ENCODE results near the gene AP5B1.
A peak's percentile ranks its signal among the peaks of the same experiment; 100 is the strongest.
"Not testable (repeated sequence)": the region's sequence is repeated elsewhere in the genome, so short reads cannot be mapped to it uniquely, and the experiment has no call there.

The AP5B1 gene

DNA sequence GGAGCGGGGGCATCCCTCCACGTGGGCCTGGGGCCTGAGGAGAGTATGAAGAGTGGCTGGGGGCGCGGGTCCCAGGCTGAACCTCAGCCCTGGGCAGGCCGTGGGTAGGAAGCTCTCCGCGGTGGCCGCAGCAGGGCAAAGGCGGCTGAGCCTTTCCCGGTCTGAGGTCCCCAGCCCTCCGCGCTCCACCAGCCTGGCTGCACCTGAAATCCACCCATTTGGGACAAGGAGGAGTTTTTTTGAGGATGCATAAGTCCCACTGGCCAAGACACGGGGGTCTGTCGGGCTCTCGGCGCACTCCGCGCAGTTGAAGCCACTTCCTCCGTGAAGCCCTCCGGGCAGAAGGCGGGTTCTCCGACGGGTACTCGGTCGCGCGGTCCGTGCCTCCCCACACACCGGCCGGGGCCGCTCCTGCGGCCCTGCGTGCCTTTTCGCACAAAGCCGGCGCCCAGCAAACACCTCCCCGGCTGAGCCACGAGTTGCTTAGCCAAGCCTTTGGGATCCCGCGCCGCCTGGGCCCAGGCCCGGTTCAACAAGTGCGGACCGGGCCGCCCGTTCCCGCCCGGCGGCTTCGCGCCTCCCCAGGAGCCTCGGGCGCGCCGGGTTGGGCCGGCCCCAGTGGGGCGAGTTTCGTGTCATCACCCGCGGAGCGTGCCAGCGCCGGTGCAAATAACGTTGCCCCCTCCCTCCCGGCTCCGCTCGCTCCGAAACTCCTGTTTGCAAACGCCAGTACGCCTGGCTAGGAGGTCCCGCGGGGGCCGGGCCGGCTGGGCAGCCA, 5.4 kb upstream of the AP5B1 start:
- DNase-seq (ENCODE audit: low read depth in 3 of 3) = no peak

DNA sequence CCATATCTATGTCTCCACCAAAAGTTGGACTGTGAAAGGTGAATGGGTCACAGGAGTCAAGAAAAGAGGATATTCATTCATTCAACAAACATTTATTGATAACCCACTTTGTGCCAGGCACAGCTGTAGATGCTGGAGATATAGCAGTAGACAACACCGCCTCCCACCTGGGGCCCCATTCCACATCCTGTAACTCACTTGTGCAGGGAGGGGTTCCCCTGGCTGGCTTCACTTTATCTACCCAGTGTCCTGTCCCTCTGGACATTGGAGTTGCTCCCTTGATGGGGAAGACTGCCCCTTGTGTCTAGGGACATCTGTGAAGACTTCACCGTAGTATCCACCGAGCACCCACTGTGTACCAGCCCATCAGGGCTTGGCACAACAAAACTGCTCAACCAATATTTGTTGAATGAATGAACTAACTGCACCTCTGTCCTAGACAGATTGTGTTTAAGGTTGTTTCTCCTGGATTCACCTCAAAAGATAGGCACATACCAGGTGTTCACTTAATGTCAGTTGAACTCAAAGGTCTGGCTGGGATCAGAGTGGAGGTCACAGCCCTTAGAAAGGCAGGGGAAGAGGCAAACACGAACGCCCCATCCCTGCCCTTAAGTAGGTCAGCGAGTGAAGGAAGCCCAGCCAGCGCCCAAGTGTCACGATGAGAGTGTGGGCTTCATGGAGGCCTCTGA, 4.7 kb upstream of the AP5B1 start:
- no peak for DNase-seq (ENCODE audit: low read depth in 3 of 3)

- no peak for DNase-seq (ENCODE audit: low read depth in 3 of 3)
These were observed 2.0 kb upstream of the AP5B1 start for GRCh38 chr11:65782816-65783228.

- no peak for DNase-seq (ENCODE audit: low read depth in 3 of 3)
These were observed 1.4 kb upstream of the AP5B1 start for GRCh38 chr11:65781962-65782815.

DNA sequence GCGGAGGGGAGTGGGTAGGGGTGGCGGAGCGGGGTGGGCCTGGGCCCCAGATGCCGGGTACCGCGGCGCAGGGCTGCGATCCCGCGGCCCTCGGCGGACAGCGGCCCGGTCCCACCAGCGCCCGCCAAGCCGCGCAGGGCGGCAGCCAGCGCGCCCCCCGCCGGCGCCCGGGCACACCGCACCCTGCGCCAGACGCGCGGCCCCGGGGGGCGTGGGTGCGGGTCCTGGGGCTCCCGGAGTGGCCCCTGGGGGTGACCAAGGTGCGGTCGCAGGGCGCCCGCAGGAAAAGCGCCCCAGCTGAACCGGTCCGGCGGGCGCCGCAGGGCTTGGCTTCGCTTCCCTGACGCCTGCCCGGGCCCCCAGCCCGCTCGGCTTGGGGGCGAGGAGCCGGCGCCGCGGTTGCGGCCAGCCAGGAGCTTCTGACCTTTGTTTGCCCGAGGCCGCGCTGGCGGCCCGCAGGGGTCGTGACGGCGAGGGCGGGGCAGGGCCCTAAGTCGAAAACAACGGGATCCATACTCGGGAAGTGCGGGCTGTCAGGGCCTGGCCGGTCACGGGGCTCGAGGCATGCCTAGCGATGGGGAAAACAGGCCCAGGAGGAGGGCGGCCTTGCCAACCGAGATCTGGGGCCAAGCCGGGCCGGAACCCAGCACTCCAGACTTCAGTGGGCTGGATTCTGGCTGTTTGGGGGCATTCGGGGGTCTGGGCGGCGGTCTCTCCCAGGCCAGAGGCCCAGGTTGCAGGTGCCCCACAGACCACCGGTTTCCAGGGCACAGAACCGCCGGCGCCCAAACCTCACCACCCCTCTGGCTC, 581 bp upstream of the AP5B1 start:
- no peak for DNase-seq (ENCODE audit: low read depth in 3 of 3)

DNA sequence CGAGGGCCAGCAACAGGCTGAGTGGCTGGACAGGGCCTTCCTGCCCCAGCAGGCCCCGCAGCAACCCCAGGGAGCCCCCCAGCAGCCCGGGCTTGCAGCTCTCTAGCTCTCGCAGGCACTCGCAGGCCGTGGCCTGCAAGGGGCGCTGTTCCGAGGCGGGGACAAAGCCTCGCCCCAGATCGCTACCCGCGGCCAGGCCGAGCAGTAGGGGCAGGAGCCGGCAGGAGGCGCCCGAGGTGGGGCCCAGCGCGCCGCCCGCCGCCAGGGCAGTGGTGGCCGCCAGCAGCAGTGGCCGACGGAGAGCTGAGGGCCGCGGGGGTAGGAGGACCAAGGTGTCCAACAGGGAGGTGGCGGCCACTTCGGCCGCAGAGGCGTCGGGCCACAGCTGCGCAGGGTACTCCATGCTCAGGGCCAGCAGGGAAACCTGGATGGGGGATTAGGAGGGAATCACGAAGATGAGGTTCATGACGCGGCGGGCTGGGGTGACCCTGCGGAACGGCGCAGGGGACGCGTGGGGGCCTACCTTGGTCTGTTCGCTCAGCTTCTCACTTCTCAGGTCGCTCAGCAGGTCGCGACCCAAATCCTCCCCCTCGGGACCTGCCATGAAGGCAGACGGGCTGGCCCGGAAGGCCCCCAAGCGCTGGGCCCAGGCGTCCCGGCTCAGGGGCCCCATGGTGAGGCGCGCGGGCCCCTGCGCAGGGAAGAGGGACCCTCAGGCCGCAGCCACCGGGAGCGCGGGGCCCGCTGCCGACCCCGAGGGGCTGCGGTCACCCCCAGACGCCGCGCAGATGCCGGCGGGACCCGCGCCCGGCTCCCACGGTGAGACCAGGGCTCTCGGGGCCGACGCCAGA, 632 bp downstream of the AP5B1 start:
- DNase-seq (ENCODE audit: low read depth in 3 of 3) = peak; percentile 58 to 81 (median 60)

- DNase-seq (ENCODE audit: low read depth in 3 of 3) = no peak
These were observed 1.2 kb downstream of the AP5B1 start for GRCh38 chr11:65779669-65779918.

GRCh38 chr11:65778901-65779668, 1.7 kb downstream of the AP5B1 start:
- no peak for DNase-seq (ENCODE audit: low read depth in 3 of 3)

- DNase-seq (ENCODE audit: low read depth in 3 of 3) = no peak
These were observed 2.3 kb downstream of the AP5B1 start for GRCh38 chr11:65778431-65778900.

DNA sequence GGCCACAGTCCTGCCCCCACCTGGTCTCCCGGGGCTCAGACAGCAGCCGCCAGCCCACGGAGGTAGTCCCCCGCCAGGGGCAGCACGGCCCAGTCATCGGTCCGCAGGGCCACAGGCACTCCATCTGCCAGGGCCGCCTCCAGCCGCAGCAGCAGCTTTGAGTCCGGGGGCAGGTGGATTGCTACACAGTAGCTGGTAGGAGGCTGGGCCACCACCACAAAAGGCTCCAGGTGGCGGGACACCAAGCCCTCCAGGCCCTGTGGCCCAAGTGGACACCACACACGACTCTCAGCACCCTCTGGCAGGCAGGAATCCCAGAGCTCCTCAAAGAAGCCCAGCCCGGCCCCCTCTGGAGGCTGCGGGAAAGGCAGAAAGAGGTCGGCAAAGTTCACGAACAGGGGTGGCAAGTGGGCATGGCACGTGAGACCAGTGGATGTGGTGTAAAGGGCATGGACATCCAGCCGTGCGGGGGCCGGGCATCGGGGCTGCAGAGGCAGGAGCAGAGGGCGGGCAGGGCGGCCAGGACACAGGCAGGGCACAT, 2.9 kb downstream of the AP5B1 start:
- DNase-seq (ENCODE audit: low read depth in 3 of 3) = no peak

DNA sequence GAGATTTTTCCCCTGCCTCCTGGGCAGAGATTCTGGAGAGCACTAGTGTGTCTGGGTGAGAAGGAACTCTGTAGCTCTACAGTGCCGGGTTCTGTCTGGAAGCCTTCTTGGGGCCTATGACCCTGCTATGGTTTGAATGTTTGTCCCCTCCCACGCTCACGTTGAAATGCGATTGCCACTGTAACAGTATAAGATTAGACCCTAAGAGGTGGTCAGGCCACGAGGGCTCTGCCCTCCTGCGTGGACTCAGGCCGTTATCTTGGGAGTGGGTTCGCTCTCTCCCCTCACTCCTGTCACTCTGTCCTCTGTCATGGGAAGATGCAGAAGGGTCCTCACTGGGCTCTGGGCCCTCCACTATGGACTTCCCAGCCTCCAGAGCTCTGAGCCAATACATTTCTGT, 3.5 kb downstream of the AP5B1 start:
- DNase-seq (ENCODE audit: low read depth in 3 of 3) = no peak

GRCh38 chr11:65776710-65777141, 4.0 kb downstream of the AP5B1 start:
- DNase-seq (ENCODE audit: low read depth in 3 of 3) = no peak

- no peak for DNase-seq (ENCODE audit: low read depth in 3 of 3)
These were observed 4.6 kb downstream of the AP5B1 start for GRCh38 chr11:65776196-65776595.

- no peak for DNase-seq (ENCODE audit: low read depth in 3 of 3)
These were observed 6.1 kb downstream of the AP5B1 start for GRCh38 chr11:65774525-65775306.

DNA sequence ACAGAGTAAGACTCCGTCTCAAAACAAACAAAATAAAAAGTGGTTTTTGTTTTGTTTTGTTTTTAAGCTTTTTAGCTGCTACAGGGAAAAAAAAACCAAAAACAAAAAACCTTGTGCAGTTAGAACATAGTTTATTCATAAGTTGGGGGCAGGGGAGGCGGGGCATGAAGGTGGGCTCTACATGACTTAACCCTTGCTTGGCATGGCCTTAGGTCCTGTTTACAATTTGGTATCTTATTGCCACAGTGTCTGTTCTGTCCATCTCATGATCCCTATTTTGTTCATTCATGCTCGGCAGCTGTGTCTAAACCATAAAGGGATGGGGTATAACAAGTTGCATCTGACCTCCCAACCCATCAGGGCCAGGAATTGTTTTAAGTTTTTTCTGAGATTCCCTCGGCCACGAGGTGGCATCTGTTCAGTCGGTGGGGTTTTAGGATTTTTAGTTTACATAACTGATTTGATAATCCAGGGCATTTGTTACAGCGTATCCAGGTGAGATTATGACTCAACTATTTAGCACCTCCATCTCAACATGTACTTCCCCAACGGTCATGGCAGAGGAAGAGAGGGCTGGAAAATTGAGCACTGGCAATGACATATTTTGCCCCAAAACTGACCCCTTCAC, 6.9 kb downstream of the AP5B1 start:
- DNase-seq (ENCODE audit: low read depth in 3 of 3) = no peak

DNA sequence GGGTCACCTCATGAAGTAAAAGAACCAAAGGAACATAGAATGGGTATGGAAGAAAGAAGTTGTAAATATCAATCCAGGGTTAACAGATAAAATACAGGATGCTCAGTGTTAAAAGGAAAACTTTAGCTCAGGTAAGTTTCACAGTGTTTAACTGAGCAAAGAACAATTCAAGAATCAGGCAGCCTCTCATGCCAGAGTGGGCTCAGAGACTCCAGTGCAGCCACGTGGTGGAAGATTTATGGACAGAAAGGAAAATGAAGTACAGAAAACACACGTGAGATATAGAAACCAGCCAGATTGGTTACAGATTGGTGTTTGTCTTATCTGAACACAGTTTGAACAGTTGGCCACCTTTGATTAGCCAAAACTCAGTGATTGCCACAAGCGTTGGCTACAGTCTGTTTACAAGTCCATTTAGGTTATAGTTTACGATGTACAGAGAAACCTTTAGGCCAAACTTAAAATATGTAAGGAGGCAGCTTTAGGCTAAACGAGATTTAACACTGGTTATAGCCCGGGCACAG, 9.1 kb downstream of the AP5B1 start:
- DNase-seq (ENCODE audit: low read depth in 3 of 3) = no peak

GRCh38 chr11:65770951-65771567, 9.7 kb downstream of the AP5B1 start:
- DNase-seq (ENCODE audit: low read depth in 3 of 3) = no peak

DNA sequence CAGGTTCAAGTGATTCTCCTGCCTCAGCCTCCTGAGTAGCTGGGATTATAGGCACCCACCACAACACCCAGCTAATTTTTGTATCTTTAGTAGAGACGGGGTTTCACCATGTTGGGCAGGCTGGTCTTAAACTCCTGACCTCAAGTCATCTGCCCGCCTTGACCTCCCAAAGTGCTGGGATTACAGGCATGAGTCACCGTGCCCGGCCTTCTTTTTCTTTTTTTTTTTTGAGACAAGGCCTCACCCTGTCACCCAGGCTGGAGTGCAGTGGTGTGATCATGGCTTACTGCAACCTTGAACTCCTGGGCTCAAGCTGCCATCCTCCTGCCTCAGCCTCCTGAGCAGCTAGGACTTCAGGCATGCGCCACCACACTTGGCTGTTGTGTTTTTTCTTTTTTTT, 13.0 kb downstream of the AP5B1 start:
- DNase-seq (ENCODE audit: low read depth in 3 of 3) = not testable (repeated sequence)
